Stimulated activated CD4-positive, alpha-beta T cell treated with anti-CD3 and anti-CD28 coated beads, Interleukin-1b, Interleukin-23, amount 100 ng/mL, for 48 hours (primary cell): ENCODE measurements around the gene COL27A1.

Source experiments
- DNase-seq: peaks from one replicate; pipeline ENCODE4 v3.0.0-alpha.2; 2020

The COL27A1 gene

DNA sequence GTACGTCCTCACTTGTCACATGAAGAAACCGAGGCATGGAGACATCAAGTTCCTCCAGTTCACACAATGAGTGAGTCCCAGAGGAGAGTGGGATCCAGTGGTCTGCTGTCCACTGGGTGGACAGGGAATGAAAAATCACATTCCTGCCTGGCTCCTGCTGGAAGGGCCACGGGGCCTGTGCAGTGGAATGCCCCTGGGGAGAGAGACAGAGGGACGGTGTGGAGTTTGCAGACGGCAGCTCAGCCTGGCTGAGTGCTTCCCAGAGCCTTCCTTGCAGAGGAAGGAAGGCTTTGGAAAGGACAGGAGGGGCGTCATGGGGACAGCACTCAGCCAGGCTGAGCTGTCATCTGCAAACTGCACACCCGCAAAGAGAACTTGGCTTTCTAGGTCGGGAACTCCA lies 74.7 kb downstream of the COL27A1 start:
- DNase-seq, result no peak

DNA sequence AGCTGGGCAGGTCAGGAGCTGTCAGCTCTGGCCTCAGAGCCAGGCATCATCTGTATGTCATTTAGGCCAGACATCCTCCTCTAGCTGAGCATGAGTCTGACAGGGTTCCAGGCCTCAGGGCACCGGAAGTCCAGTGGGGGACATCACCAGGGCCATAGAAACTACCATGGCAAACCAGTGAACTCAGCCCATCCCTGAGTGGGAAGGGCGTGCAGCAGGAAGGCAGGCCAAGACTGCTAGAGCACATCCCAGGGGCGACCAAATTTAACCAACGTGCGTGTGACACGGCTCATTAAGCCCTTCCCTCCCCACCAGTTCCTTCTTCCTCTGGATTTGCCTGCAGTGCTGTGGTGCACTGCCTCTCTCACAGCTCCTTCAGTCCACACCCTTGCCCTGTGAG lies 75.9 kb downstream of the COL27A1 start:
- DNase-seq, result no peak

DNA sequence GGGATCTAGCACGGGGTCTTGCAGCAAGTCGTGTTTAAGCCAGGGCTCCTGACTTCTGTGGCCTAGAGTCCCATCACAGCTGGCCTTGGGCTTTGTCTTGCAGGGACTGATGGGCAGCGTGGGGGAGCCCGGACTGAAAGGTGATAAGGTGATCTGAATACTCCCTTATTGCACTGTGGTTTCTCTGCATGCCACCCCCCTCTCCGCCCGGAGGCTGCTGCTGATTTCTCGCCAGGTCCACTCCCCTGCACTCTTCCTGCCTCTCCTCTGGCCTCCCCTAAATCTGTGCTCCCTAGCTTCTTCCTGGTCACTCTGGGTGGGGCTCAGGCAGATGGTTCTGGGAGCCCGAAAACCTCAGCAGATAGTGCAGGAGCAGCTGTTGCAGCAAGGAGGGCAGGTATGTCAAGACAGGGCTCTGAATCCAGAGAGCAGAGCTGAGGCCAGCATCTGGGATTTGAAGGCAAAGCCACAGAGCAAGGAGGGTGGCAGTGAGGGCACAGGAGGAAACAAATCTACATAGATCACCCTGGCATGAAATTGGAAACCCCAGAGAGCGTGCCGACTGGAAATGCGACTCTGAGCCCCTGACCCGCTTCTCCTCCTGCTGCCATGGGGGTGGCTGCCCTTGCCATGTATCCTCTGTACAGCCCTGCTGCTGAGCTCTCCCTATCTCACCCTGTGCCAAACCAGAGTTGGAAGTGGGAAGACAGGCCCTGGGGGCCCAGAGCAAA lies 76.5 kb downstream of the COL27A1 start:
- DNase-seq, result no peak

DNA sequence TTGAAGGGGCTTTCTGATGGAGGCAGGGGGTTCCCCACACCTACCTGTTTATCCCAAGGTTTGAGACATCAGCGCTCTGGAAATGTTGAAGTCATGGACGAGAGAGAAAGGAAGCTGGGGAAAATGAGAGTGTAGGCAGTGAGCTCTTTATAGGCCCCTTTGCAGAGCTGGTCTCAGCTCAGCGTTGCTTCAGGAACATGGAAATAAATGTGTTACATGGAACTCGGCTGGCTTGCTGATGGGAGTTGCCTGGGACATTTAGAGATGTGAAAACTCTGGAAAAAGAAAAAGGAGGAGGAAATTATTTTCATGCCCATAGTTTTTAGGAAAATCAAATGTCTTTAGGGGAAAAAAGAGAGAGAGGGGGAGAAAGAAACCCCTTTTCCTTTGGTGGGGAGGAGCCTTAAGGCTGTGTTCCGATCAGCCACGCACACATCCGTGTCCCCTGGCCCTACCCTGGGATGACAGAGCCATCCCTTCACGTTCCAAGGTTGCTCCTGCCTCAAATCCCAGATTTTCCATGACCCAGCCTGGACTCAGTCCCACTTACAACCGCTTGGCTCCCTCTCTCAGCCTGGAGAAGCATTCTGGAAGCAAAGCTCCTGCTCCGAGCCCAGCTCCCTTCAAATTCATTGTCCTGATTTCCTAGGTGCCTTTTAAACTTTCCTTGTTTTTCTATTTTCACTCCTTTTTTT lies 78.3 kb downstream of the COL27A1 start:
- DNase-seq, result no peak

DNA sequence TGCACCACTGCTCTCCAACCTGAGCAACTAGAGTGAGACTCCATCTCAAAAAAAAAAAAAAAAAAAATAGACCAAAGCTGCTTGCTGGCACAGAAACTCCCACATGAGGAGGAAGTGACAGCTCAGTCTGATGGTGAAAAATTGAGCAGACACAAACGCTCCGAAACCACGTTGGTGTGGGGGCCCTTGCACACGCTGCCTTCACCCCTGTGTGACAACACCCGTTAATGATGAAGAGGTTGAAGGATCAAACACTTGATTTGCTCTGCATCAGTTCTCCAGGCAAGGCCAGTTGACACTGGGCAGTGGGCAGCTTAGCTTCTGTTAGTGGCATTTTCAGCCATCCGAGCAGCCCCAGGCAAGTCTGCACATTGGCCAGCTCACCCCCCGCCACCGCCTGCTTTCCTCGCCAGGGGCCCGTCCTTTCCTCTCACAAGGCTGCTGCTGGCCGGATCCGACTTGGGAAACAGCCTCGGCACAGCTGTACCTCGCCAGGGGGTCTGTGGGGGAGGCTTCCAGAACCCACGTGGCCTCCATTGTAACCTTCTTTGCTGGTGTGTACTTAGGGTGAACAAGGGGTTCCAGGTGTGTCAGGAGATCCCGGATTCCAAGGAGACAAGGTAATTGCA lies 79.8 kb downstream of the COL27A1 start:
- DNase-seq, result peak; percentile 13

DNA sequence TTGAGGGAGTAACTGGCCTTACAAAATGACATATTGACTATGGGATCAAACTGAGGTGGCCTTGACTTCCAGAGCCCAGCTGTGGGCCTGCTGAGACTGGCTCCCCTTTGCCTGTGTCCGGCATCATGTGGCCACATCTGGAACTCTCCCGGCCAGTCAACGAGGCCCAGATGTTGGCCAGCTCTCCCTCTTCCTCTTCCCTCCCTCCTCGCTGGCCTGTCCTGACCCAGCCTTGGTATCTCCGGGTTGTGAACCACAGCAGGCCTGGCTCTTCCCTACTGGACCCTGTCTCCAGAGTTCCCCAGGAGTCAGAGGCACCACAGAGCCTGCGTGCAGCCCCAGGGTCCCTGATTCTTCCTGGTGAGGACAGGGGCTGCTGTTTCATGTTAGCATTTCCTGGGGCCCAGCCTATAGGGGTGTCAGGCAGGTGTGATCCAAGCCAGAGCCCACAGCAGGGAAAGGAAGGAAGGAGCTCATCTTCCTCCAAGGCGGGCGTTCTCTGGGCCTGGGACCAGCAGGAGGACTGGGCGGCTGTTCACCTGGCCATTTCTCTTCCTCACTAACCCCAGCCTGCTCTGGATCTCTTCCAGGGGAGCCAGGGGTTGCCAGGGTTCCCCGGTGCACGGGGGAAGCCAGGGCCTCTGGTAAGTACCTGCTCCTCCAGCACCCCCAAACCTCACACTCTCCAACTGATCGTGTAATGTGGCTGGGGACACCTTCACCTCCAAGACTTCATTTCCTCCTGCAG lies 81.2 kb downstream of the COL27A1 start:
- DNase-seq, result no peak

DNA sequence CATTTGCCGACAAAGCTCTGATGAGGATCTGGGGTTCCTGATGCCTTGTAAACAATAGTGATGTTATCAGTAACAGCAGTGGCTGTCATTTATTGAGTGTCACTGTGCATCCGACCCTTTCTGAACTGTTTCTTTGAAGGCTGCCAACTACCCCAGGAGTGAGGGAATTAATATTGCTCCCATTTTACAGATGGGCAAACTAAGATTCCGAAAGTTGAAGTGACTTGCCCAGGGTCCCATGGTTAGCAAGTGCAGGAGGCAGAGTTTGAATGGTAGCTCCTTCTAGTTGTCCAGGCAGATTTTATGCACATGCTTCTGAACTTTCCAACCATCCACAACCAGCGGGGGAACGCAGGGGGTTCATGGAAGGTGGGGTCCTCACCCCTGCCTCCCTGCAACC lies 81.9 kb downstream of the COL27A1 start:
- DNase-seq, result no peak

DNA sequence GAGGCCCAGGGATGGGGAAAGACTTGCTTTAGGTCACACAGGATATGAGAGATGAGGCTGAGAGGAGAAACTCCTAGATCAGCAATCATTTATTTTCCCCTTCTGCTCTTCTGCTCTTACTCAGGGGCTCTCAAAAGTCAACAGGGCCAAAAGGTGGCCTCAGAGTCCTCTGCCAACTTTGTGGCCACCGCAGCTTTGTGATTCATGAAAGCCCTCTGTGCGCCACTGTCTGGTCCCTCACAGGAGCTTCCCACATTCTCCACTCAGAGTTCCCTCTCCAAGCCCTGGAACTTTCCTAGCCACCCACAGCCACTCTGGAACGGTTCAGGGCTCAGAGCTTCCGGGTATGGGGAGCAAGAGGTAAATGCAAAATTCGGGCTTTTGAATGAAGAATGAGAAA lies 82.4 kb downstream of the COL27A1 start:
- DNase-seq, result no peak

DNA sequence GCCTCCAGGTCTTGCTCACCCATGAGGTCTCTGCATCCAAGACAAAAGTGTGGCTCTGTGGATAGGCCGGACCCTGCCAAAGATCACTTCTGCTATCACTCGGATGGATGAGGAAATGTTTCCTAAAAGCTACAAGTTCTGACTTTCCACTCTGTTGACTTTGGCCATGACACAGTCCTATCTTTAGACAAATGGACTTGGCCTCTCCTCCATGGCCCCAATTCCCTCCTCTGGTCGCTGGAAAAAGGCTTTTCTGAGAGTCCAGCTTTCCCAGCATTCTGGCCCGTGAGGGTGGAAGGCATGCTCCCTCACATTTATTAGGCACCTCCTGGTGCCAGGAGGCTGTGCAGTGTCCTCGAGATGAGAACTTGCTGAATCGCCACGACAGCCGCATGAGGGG lies 83.1 kb downstream of the COL27A1 start:
- no peak for DNase-seq

DNA sequence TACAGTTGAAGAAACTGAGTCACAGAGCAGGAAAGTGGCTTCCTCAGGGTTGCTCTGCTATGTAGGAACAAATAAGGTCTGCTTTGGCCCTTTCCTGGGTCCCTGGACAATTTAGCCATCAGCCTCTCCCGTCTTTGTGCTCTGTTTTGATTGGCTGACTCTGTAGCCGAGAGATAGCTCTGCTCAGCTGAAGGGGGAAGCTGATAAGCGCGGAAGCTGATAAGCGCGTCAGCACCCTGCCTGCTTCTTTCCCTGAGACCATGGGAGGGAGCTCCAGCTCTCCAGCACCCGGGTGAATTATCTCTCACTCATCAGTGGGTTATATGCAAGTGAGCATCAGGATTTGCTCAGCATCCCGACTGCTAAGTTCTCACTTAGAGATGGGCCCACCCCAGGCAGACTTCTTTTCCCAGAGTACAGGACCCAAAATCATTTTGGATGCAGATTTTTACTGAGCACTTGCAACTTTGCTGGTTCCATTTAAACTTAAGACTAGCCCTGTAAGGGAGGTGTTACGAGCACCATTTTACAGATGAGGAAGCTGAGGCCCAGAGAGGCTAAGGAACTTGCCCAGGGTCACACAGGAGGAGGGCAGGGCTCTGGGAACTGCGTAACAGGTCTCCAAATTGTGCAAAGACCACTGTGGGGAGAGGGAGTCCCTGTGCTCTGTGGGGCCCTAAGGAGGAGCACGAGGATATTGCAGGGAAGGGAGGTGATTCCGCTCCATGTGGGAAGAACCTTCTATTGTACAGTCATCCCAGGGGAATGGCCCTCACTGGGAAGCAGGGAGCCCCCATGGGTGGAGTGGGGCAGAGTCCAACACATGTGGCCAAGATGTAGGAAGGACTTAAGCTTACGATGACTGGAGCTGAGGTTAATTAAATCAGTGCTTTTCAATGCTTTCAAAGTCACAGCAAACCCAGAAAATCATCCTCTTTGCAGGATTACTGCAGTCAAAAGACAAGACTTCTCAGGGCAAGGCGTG lies 83.8 kb downstream of the COL27A1 start:
- DNase-seq, result no peak

DNA sequence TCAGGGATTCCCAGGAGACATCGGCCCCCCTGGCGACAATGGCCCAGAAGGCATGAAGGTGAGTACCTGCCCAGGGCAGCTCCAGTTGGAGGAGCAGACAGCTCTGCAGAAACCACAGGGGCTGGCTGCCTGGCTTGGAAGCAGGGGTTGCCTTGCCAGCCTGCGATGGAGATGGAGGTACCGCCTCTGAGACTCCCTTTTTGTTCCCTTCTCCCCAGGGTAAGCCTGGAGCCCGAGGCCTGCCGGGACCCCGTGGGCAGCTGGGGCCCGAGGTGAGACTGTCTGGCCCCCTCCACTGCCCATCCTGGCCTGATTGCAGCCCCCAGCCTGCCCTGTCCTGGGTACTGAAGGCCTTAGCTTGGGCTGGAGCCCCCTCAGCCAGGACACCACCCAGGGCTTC lies 84.9 kb downstream of the COL27A1 start:
- DNase-seq, result no peak

DNA sequence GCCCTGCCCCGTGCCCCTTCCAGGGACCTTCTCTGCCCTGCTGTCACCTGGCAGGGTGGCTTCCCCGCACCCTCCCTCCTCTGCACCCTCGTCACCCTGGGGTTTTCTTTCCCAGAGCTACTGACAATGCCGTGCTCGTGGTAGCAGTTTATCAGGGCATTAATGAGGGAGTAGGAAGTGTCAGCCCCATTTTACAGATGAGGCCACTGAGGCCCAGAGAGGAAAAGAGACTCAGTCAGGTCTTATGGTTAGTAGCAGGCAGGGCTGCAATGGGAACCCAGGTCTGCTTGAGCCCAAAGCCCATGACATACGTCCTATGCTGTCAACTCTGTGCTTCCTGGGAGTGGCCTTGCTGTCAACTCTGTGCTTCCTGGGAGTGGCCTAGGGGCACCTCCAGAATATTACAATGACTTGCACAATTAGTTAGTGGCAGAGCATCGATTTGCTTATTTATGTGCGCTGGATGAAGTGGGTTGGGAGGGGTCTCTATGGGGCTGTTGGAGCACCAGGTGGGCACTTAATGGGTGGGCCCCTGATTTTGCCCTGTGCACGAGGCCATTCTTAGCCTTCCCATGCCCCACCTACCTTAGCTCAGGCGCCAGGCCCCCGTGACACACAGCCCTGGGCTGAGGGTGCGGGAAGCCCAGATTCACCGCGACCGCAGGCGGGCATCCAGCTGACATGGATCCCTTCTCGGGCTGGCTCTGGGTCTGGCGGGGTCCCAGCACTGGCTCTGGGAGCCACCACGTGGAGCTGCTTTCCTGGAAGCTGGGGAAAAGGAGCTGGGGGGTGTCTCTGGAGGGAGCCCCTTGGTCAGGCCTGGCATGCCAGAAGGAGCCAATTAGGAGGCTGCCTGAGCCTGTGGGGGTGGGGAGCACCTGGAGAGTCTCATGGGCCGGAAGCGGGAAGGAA lies 85.6 kb downstream of the COL27A1 start:
- no peak for DNase-seq

DNA sequence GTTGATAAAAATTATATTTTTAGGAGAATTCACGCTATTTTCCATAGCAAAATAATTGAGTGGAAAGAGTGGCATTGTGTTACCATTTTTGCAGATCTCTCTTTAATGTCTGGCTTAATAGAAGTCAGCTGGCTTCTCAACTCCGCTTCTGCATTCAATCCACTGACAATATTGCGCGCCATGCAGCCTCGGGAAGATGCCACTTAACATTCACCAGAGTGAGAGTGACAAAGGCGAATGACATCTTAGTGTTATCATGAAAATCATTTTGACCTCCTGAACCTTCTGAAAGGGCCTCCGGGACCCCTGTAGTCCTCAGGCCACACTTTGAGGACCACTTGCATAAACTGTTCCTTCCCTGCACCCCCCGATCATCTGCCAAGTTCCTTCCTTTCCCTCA lies 87.5 kb downstream of the COL27A1 start:
- DNase-seq, result no peak

DNA sequence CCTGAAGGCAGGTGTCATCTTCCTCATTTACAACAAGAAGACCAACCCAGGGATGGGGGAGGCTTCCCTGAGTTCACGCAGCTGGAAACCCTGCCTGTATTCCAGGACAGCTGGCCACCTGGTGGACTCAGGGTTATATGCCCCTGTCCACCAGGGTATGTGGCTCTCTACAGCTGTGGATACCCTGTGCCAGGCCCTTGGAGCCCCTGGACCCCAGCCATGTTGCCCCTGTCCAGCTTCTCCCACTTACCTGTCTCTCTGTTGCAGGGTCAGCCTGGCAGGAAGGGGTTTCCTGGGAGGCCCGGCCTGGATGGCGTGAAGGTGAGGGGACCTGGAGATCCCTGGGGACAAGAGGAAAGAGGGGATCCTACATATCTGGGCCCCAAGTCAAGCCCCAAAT lies 87.9 kb downstream of the COL27A1 start:
- DNase-seq, result no peak

DNA sequence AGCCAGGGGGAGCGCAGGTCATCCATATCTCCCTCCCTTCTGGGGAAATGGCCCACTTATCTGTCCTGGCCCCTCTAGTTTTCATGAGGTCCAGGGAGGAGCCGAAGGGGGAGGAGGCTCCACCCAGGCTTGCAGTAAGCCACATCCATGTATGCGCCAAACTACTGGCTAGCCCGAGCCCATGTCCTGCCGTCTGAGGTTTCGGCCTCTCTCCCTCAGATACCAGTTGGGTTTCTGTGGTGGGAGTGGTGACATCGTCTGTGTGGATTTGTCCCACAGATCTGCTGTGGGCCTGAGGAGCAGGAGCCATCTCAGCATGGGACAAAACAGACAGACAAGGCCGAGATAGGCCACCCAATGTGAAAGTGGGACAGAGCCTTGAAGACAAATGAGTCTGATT lies 89.2 kb downstream of the COL27A1 start:
- DNase-seq, result no peak

DNA sequence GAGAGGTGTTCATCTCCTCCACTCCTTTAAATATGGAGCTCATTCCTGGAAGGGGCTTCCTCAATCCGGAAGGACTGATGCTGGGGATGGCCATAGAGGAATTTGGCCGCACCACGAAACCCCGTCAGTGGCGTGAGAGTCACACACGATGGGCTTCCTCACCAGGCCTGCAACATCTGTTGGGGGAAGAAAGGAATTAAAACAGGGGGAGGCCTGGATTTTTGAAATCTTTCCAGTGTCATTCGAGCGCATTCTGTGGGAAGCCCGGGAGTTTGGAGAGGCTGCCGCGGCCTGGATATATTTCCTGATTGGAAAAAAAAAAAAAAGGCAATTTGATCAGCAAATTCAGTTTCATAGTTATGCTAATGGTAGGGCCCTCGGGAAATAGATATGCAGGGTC lies 91.2 kb downstream of the COL27A1 start:
- no peak for DNase-seq

DNA sequence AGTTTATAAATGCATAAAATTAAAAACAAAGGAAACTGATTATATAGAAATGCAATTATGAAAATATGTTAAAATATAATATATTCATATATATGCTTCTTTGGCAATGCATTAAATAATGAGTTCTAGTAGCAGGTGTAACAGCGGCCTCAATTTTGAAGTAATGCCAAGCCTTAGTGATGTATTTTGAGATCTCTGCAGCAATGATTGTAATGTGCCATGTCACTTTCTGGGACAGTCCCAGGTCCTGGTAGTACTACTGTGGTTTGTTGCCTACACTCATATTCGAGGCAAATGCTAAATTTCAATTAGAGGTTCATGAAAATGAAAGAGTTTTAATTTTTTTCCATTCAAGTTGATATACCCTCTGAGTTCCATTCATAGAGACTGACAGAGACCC lies 91.7 kb downstream of the COL27A1 start:
- no peak for DNase-seq

DNA sequence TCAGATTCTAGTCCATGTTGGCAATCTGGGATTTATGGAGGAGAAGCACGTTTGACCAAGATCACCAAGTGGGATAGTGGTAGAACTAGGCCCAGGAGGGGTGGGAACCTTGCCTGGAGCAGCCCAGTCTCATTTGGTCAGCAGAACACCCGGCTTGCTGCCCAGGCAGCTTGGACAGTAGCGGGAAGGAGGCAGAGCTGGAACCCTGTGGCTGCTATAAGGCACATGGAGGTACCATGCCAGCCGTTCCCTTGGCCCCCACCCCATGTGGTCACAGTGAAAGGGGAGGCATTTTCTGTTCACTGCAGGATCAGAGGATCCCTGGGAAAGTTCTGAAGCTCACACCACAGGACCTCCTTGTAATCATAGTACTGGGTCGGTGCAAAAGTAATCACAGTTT lies 92.2 kb downstream of the COL27A1 start:
- DNase-seq, result no peak

DNA sequence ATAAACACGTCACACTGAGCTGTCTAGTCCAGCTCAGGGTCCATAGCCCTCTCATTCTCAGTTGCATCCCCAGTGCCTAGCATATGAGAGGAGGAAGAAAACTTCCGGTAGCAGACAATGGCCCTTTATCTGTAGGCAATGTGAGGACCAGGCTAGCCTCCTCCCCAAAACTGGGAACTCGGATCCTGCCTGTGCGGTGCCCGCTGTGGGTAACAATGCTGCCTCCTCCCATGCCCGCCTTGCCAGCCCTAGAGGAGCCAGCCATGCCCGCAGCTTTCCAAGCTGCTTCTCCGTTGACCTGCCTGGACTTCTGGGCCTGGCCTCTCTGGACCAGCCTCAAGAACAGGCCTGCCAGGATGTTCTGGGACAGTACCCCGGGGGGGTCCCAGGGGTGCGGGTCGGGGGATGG lies 93.0 kb downstream of the COL27A1 start:
- DNase-seq, result no peak

DNA sequence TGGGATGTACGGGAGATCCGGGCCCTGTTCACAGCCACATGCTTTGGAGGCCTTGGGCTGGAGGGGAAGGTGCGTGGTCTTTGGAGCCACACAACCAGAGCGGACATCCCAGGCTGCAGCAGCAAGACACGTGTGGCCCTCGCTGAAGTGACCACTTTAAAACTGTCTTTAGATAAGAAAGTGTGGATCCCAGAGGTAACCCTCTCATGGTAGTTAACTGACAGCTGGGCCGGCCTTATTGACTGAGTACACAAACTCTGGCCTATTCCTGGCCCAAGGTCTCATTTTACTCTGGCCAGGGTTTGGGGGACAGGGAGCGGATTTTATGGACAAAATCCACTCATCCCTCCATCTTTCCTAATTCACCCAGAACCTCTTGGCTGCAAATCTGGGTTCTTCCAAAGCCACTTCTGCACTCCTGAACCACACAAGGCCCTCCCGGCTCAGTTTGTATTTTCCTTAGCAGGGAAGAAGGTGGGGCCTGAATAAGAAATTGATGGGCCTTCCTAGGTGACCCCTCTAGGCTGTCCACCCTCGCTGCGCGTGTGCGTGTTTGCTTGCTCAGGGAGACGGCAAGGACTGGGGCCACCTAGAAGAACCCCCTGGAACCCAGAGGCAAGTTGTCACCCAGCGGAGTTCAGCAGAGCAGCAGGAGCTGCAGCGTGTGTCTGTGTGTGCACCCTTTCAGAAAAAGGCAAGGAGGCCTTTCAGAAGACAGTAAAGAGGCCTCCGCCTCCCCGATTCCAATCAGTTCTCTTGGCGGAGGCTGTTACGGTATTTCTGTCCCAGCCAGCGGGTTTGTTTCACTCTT lies 94.3 kb downstream of the COL27A1 start:
- DNase-seq, result no peak

DNA sequence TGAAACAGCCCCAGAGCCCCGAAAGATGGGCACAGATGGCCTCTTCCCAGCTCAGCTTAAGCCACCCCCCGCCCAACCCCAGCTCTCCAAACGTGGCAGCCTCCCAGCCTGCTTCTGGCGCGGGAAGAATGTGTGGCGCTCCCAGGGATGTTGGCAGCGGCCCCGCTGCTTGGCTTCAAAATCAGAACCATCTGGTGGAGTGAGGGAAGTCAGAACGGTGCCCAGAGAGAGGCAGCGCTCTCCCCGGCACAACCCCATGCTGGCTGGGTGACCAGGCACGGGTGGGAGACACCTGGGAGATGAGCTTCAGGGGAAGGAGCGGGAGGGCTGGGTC lies 94.9 kb downstream of the COL27A1 start:
- no peak for DNase-seq
